GM12873 (cell line): ENCODE results near the gene PALLD.

Experiments
- TF ChIP-seq, protein P1 (sequence below): IDR thresholded peaks from 2 replicates; pipeline ENCODE4 v1.5.1; 2012; ENCODE audit warnings: low read depth, mild to moderate bottlenecking, moderate library complexity, low read length, control low read depth; ENCODE audit not compliant: insufficient read depth; ENCODE audit errors: missing control alignments

PALLD gene

DNA sequence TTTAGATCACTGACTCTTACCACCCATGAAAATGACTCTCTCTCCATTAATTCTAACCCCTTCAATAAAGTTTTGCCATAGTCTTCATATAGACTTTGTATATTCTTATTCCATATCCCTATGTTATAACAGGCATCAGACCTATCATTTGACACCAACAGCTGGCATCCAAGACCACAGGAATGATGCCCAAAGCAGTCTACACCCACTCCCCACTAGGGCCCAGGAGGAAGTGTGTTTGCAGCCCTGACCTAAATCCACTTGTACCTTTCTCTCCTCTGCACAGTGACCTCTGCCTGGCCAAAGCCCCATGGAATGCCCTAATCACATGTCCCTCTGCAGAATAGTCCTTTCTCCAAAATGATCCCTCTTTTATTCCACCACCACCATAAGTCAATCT, 294.0 kb downstream of the PALLD start:
- TF ChIP-seq, protein P1, sequence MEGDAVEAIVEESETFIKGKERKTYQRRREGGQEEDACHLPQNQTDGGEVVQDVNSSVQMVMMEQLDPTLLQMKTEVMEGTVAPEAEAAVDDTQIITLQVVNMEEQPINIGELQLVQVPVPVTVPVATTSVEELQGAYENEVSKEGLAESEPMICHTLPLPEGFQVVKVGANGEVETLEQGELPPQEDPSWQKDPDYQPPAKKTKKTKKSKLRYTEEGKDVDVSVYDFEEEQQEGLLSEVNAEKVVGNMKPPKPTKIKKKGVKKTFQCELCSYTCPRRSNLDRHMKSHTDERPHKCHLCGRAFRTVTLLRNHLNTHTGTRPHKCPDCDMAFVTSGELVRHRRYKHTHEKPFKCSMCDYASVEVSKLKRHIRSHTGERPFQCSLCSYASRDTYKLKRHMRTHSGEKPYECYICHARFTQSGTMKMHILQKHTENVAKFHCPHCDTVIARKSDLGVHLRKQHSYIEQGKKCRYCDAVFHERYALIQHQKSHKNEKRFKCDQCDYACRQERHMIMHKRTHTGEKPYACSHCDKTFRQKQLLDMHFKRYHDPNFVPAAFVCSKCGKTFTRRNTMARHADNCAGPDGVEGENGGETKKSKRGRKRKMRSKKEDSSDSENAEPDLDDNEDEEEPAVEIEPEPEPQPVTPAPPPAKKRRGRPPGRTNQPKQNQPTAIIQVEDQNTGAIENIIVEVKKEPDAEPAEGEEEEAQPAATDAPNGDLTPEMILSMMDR, result no peak

DNA sequence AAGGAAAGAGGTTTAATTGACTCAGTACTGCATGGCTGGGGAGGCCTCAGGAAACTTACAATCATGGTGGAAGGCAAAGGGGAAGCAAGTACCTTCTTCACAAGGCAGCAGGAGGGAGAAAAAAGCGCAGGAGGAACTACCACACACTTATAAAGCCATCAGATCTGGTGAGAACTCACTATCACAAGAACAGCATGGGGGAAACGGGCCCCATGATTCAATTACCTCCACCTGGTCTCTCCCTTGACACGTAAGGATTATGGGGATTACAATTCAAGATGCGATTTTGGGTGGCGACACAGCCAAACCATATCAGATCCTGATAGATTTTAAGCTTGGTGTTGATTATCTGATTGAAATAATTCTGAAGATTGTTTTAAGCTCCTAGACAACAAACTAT, 294.5 kb downstream of the PALLD start:
- TF ChIP-seq, protein P1, result no peak

DNA sequence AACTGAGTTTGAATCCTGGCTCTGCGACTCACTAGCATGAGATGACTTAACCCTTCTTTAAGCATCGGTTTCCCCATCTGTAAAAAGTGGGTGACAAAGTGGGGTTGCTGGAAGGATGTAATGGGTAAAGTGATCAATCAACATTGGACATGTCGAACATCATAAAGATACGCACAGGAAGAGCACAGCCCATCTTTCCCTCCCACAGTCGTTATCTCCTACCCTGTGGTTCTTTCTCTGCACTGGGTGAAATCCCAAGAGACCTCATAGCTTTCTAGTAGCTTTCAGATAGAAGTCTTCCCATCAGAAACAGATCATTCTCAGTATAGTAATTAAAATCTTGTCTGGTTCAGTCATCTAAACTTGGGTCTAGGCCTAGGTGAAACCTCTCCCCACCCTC, 296.7 kb downstream of the PALLD start:
- TF ChIP-seq, protein P1, result no peak

DNA sequence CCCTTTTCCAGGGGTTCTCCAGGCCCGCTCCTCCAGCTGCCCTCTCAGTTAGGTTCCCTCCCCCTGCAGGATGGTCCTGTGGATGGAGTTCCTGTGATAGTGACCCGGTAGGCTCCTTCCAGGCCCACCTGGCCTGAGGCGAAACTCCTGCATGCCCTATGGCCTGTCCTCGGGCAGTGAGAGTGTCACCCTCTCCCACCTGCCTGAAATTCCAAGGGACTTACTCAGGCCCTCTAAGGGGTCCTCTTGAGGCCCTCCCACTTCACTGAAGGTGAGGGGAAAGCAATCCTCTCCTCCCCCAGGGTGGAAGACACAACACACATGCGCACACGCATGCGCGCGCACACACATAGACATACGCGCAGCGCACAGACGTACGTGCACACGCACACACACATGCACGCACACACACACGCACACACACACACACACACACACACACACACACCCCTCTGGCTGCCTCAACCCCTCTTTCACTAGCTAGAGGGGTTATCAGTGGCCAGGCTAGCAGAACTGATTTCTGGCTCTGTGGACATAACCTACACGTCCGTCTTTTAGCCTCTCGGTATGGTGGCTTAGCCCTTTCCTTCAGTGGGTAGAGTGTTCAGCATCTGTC, 297.3 kb downstream of the PALLD start:
- TF ChIP-seq, protein P1, result no peak

DNA sequence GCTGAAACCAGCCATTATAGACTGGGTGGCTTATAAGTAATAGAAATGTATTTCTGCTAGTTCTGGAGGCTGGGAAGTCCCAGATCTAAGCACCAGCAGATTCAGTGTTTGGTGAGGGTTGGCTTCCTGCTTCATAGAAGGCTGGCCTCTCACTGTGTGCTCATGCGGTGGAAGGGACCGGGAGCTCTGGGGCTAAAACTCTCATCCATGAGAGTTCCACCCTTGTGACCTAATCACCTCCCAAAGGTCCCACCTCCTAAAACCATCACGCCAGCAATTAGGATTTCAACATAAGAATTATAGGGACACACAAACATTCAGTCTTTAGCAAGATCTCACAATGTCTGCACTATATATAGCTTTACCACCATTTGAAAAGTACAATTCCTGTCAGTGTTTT, 298.0 kb downstream of the PALLD start:
- TF ChIP-seq, protein P1, result no peak

DNA sequence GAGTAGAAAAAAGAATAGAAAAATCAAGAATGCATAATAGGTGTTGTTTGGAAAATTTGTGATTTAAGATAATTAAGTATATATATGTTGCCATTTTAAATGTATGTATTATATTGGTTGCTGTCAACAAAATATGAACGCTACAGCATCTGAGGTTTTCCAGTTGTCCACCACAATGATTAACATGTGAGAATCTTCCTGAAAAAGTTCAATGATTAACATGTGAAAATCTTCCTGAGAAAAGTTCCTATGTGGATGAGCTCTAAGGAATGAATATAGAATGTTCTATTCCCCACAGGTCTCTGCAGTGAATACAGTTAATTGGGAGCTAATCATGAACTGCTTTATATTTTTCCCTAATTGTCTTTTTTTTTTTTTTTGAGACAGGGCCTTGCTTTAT, 298.5 kb downstream of the PALLD start:
- TF ChIP-seq, protein P1, result no peak

DNA sequence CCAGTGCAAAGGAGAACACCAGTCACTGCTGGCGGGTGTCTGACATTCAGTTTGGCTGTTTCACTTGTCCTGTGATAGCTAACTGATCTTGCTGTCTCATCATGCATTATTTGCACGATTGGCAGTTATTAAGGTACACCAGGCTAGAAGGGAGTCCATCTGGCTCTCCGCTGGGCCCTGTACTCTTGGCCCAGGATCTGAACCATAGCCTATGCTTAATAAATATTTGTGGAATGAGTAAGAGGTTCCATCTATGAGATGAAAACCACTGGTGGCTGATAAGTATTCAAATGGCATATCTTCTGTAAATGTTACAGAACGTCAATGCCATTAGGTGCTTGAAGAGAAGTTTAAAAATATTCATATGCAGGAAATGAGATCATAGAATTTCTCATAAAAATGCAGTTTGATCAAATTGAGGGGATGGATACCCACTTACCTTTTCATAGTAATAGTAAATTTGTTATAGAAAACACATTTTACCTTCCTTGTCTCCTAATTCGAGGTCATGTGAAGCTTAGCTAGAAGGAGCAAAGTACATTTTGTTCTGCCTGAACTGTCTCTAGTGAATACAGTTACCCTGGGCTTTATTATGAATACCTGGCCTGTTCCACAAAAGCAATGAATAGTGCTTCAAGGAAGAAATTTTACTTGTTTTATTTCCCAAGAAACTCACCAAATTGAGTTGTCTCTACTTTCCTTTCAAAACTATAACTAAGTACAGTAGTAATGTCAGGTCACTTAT, 299.7 kb downstream of the PALLD start:
- TF ChIP-seq, protein P1, result no peak
